ENCODE data around the gene ABI2.
A peak's percentile ranks its signal among the peaks of the same experiment; 100 is the strongest.

The ABI2 gene

DNA sequence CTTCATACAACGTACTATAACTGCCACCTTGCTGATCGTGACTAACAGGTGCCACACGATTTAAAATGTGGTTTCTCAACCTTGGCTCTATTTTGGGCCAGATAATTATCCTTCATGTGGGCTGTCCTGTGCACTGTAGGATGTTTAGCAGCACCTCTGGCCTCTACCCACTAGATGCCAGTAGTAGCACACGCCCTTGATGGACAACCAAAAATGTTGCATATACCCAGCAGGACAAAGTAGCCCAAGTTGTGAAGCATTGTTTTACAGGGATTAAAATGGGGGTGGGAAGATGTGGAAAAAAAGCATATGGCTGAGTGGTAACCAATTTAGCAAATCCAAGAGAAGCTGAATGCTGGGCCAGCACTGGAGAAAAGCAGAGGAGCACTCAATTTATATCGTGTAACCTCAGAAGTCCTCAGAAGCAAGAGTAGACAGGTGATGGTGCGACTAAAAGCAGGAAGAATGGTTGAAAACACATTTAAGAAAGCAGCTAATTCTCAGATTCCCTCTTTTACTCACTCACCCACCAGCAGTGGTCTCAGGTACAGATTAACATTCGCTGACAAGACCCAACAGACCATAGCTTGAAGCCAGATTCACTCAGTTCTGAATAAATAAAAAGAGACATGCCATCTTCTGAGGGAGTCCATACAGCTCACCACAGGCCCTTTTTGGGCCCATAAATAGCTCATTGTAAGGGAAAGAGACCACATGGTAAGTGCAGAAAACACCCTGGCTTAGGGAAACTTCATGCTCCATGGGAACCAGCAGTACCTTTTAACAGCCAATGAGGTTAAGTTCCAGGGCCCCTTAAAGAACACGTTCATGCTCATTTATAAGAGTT lies 156.3 kb downstream of the ABI2 start:
- no peak overlapping the region for H3K4me3 ChIP-seq (ENCODE audit: low read depth, low read length)
- TF ChIP-seq, protein P1, sequence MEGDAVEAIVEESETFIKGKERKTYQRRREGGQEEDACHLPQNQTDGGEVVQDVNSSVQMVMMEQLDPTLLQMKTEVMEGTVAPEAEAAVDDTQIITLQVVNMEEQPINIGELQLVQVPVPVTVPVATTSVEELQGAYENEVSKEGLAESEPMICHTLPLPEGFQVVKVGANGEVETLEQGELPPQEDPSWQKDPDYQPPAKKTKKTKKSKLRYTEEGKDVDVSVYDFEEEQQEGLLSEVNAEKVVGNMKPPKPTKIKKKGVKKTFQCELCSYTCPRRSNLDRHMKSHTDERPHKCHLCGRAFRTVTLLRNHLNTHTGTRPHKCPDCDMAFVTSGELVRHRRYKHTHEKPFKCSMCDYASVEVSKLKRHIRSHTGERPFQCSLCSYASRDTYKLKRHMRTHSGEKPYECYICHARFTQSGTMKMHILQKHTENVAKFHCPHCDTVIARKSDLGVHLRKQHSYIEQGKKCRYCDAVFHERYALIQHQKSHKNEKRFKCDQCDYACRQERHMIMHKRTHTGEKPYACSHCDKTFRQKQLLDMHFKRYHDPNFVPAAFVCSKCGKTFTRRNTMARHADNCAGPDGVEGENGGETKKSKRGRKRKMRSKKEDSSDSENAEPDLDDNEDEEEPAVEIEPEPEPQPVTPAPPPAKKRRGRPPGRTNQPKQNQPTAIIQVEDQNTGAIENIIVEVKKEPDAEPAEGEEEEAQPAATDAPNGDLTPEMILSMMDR (IDR thresholded peaks at IDR 0.05; ENCODE audit: insufficient read depth, low read depth, low read length, missing control alignments), result peak; percentile 90
- DNase-seq (ENCODE audit: low read depth), result peak; percentile 67

DNA sequence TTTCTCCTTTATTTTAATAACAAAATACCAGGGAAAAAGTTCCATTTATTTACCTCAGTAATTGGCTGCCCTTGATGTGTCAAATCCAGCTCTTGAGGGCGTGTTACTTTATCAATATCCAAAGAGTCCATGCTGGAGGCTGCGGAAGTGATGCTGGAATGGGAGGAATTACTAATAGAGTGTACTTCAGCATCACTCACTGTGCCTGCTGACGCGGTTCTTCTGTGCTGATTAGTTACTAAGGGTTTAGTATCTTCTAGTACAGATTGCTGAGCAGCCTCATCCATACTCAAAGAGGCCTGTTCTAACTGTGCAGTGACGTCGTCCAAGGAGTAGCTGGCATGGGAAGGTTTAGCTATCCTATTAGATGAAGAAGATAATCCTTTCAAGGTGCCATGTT lies 161.3 kb downstream of the ABI2 start:
- no peak overlapping the region for H3K4me3 ChIP-seq (ENCODE audit: low read depth, low read length)
- DNase-seq (ENCODE audit: low read depth), result no peak
- TF ChIP-seq, protein P1 (IDR thresholded peaks at IDR 0.05; ENCODE audit: insufficient read depth, low read depth, low read length, missing control alignments), result no peak

DNA sequence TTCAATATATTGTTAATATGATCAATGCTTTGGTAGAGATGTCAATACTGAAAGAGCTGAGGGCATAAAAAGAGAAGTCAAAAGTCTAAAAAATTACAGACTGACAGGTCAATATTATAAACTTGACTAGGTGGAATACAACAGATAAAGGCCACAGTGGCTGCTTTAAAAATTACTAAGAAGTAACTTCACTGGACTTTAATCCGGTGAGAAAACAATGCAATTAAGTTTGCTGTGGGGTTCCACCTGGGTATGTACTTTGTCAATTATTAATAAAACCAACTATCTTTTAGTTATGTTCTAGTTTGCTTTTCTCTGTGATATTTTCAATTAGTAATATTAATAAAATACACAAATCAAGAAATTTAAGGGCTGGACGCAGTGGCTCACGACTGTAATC lies 162.2 kb downstream of the ABI2 start:
- H3K4me3 ChIP-seq (ENCODE audit: low read depth, low read length), result no peak overlapping the region
- no peak for DNase-seq (ENCODE audit: low read depth)
- TF ChIP-seq, protein P1 (IDR thresholded peaks at IDR 0.05; ENCODE audit: insufficient read depth, low read depth, low read length, missing control alignments), result no peak

DNA sequence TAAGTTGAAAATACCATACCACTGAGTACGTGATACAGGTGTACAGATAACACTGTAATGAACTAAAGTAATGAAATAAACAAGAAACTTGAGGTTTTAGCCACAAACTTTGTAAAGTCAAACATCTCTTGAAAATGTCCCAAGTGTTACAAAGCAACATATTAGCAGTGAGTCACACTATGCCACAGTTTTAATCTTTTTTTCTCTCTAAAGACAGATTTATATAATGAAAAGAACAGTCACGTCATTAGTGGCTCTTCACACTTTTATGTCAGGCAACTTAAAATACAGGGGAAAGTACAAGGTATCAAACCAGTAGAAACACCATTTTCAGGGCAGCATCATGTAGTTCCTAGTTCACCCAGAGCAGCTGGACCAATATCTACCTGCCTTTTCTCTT lies 164.8 kb downstream of the ABI2 start:
- TF ChIP-seq, protein P1 (IDR thresholded peaks at IDR 0.05; ENCODE audit: insufficient read depth, low read depth, low read length, missing control alignments), result no peak
- H3K4me3 ChIP-seq (ENCODE audit: low read depth, low read length), result no peak overlapping the region
- DNase-seq (ENCODE audit: low read depth), result peak; percentile 4
